NCI-H748 (cell line): Measurements from ENCODE around the gene MYL10.
A peak's percentile ranks its signal among the peaks of the same experiment; 100 is the strongest.

ENCODE experiments used
- DNase-seq: peaks from one replicate; lab custom pipeline; 2025; ENCODE audit not compliant: unreplicated experiment; lab: John Stamatoyannopoulos, UW

Gene MYL10

DNA sequence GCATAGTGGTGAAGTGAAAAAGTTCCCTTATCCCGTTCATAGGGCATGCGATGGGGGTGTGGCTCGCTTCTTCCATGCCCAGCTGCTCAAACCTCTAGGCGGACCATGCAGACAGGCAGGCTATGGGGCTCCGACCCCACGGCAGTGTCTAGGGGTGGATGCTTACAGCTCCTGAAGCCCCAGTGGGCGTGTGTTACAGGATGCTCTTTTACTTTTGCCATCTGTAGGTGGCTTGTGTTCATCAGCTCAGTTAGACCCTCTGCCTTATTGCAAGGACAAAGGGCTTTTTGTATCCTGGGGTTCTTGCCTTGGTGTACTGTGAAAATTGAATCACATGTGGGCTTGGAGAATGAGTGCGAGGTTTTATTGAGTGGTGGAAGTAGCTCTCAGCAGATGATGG, at the start of gene MYL10:
TSS of gene MYL10 (minus strand) at position 126 of the 400 bp plus-strand sequence. CDS start 178 bp downstream, outside the sequence.
- no peak for DNase-seq

DNA sequence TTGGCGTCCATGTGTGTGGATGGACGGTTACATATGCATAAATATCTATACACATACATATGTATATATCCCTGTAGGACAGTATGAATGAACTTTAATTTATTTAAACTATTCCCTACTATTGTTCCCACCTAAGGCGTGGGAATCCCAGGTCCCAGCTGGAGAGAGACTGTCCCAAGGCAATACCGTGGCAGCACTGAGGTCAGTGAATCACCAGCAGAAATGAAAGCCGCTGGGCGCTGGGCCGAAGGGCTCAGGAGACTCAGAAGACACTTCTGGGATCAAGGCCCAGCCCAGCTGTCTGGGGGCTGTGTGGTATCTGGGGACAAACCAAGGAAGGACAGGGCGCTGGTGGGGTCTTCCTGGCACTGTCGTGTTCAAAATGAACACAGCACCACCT, 49.6 kb upstream of the MYL10 start:
- DNase-seq: no peak

- no peak for DNase-seq
Measured at GRCh38 chr7:101677797-101678479, 48.8 kb upstream of the MYL10 start.

GRCh38 chr7:101677391-101677790, 48.3 kb upstream of the MYL10 start:
- peak; percentile 33 for DNase-seq

DNA sequence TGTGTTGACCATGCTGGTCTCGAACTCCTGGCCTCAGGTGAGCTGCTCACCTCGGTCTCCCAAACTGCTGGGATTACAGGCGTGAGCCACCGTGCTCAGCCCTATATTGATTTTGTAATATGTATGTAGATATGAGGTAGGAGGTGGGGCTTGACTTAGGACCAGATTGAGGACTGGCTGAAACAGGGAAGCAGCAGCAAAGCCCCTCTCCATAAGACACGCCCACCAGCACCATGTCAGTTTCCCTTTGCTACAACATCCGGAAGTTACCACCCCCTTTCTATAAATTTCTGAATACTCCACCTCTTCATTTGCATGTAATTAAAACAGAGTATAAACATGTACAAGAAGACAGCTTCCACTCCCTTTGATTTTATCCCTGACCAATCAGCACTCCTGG, 47.9 kb upstream of the MYL10 start:
- peak; percentile 18 for DNase-seq

GRCh38 chr7:101676062-101676598, 47.0 kb upstream of the MYL10 start:
- DNase-seq: no peak

- DNase-seq: no peak
Measured at GRCh38 chr7:101674439-101674838, 45.3 kb upstream of the MYL10 start.

DNA sequence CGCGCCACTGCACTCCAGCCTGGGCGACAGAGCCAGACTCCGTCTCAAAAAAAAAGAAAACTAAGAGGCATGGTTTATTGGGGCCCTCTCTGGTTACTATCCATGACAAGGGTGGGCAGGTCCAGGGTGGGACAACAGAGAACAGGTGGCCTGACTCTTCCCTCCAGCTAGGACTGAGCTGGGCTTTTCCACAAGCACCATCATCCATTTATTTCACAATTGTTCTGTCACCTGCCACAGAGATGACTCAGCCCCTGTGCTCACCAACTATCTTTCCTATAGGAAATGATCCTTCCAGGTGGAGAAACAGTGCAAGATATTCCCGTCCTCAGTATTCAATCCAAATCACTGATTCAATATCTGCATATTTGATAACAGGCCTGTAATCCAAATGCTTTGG, 44.9 kb upstream of the MYL10 start:
- DNase-seq: no peak

DNA sequence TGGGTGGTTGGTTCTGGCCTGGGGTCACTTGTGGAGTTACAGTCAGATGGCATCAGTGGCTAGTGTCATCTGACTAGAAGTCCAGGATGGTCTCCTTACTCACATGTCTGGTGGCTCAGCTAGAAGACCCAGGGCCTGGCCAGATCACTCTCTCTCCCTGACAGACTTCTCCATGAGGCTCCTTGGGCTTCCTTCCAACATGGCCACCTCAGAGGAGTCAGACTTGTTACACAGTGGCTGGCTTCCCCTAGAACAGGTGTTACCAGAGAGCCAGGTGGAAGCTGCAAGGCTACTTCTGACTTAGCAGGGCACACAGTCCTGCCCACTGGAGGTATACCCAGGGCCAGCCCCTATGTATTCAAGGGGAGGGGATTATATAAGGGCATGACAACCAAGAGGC, 44.2 kb upstream of the MYL10 start:
- no peak for DNase-seq

- no peak for DNase-seq
Measured at GRCh38 chr7:101671371-101672356, 42.6 kb upstream of the MYL10 start.

DNA sequence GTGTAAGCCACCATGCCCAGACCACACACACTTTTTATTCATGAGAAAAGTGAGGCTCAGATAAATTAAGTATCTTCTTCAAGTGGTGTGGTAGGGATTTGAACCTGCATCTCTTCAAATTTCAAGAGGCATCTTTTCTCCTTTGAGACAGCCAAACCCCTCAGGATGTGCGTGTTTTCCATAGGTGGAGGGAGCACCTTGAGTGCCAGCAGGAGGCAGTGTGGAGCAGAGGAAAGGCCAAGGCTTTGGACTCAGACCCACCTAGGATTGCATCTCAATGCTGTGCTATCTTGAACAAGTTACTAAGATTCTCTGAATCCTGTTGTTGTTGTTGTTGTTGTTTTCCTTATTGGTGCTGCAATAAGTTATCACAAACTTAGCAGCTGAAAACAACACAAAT, 40.2 kb upstream of the MYL10 start:
- DNase-seq: no peak

DNA sequence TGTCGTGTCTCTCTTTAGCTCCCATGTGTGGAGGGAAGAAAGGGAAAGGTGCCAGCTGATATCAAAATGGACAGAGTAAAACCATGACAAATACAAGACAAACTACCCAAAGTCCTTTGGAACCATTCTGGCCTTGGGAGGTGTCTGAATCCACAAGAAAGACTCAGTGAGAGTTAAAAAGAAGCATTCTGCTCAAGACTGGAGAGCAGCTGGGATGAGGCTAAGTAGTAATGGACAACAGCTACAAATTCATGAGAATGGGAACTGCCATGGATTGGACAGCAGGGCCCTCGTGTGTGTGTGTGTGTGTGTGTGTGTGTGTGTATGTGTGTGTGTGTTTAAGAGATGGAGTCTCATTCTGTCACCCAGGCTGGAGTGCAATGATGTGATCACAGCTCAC, 39.6 kb upstream of the MYL10 start:
- DNase-seq: no peak

DNA sequence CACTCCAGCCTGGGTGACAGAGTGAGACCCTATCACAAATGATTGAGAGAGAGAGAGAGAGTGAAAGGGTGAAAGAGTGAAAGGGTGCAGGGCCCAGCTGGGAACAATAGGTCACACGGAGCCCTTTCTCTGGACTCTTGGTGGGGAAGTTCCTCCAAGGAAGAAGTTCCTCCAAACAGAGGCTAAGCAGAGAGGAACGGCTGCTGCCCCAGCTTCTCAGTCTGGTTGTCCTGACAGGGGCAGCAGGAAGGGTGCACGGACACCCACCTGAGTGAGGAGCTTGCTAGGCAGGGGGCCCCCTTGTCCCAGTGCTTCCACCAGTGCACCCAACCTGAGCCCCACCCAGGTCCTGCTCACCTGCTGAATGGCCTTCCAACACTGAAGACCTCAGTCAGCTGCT, 38.8 kb upstream of the MYL10 start:
- no peak for DNase-seq

- no peak for DNase-seq
Measured at GRCh38 chr7:101667399-101667798, 38.3 kb upstream of the MYL10 start.

DNA sequence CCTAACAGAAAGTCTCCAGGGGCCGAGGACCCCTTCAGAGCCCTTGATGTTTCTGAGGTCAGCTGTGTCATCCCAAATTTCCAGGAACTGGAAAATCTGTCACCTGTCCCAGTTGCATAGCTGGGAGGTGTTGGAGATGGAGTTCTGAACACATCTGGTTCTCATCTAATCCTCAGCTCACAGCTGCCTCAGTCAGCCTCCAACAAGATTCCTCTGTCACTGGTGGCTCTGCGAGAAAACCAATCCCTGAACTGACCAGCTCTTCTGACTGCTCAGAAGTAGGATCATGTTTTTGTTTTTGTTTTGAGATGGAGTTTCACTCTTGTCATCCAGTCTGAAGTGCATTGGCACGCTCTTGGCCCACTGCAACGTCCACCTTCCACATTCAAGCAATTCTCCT, 37.6 kb upstream of the MYL10 start:
- no peak for DNase-seq

DNA sequence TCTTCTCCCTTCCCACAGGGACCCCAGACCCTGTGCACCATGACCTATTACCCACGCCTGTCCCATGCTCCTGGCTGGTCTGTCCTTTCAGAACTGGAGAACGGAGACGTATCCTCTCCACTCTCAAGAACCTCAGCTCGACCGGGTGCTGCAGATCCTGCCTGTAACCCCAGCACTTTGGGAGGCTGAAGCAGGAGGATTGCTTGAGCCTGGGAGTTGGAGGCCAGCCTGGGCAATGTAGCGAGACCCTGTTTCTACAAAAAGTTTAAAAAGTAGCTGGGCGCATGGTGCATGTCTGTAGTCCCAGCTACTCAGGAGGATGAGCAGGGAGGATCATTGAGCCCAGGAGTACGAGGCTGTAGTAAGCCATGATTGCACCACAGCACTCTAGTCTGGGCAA, 37.2 kb upstream of the MYL10 start:
- no peak for DNase-seq

DNA sequence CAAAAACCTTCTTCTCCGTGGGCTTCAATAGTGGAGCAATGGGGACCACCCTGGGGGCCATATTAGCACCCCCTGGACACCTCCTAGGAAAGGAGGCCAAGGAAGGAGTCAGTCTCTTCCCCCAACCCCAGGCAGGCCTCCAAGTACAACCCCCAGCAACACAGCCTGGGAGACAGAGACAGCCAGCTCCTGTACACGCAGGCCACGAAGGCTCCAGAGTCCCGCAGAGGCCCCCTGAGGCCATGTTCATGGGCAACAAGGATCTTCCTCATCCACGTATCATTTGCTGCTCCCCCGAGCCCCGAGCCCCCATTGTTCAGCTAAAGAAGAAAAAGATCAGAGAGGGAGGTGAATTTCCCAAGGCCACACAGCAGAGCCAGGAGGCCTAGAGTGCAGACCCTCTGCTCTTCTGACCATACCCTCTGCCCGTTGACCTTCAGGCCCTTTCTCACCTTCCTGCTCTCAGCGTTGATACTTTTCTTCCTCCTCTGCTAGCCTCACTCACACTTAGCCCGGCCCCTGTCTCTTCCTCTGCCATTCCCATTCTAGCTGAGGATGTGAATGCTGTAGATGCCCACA, 35.9 kb upstream of the MYL10 start:
- no peak for DNase-seq

DNA sequence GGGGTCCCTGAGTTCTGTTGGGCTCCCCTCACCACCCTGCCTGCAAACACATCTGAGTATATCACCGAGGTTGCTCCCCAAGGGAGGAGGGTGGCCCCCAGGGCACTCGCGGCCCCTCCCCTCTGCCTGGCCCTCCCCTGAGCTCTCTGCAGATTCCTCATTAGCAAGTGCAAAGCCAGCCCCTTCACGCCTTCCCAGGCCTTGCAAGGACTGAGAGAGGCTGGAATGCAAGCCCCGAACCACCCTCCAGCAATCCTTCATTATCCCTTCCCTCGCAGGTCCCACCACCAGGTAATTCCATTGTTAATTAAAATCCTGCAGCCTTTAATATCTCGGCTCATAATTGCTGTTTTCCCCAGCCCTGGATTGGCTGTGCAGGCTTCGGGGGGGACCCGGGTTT, 35.3 kb upstream of the MYL10 start:
- DNase-seq: no peak

DNA sequence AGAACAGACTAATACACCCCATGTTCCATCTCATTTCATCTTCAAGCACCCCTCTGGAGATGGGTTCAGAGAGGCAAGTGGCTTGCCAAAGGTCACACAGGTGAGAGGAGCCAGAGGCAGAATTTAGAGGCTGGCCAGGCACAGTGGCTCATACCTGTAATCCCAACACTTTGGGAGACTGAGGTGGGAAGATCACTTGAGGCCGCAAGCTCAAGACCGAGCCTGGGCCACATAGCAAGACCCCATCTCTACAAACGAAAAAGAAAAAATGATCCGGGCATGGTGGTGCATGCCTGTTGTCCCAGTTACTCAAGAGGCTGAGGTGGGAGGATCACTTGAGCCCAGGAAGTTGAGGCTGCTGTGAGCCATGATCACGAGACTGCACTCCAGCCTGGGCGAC, 34.7 kb upstream of the MYL10 start:
- DNase-seq: no peak

GRCh38 chr7:101662447-101662998, 33.4 kb upstream of the MYL10 start:
- DNase-seq: peak; percentile 16

DNA sequence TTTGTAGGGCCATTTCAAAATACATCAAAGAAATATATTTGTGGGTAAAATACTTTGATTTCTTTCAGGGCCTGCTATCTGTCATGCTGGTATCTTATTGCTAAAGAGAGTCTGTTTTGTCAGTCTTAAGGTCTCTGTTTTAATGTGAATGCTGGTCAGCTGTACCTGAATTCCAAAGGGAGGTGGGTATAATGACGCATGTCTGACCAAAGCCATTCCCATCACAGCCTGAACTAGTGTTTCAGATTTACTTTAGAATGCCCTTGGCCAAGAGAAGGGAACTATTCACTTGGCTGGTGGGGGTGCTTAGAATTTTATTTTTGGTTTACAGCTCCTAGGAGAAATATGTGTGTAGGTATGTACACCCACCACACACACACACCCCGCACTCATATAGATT, 30.6 kb upstream of the MYL10 start:
- DNase-seq: no peak
